Measurements from ENCODE around the gene ICAM1. TPM values are rescaled to one million over a fixed set of nuclear protein-coding genes. Genes with fewer than 3 reads are reported as not detected.

ICAM1 gene
- polyA plus RNA-seq, 3 donors: 5.3 to 6.7 (median 6.7) TPM

GRCh38 chr19:10288662-10289166 lies 17.8 kb downstream of the ICAM1 start:
- DNase-seq (ENCODE audit: extremely low read depth in 1 of 11, low read depth in 9 of 11, low spot score in 4 of 11): no peak

- no peak for DNase-seq (ENCODE audit: extremely low read depth in 1 of 11, low read depth in 9 of 11, low spot score in 4 of 11)
Measured at GRCh38 chr19:10289167-10289835, 18.4 kb downstream of the ICAM1 start.

GRCh38 chr19:10289836-10290356 lies 19.0 kb downstream of the ICAM1 start, which contains the start of gene ICAM5:
TSS of gene ICAM5 (plus strand) at chr19:10289952. CDS start at chr19:10290044, 92 bp downstream.
- DNase-seq (ENCODE audit: extremely low read depth in 1 of 11, low read depth in 9 of 11, low spot score in 4 of 11): no peak

GRCh38 chr19:10290357-10290875 lies 19.5 kb downstream of the ICAM1 start:
- DNase-seq (ENCODE audit: extremely low read depth in 1 of 11, low read depth in 9 of 11, low spot score in 4 of 11): no peak

GRCh38 chr19:10290876-10291553 lies 20.1 kb downstream of the ICAM1 start:
- no peak for DNase-seq (ENCODE audit: extremely low read depth in 1 of 11, low read depth in 9 of 11, low spot score in 4 of 11)

GRCh38 chr19:10291554-10292205 lies 20.8 kb downstream of the ICAM1 start:
- DNase-seq (ENCODE audit: extremely low read depth in 1 of 11, low read depth in 9 of 11, low spot score in 4 of 11): no peak

GRCh38 chr19:10292206-10292788 lies 21.4 kb downstream of the ICAM1 start:
- DNase-seq (ENCODE audit: extremely low read depth in 1 of 11, low read depth in 9 of 11, low spot score in 4 of 11): peak in 1 of 11 donors; percentile 56

- DNase-seq (ENCODE audit: extremely low read depth in 1 of 11, low read depth in 9 of 11, low spot score in 4 of 11): no peak
Measured at GRCh38 chr19:10292789-10293636, 22.1 kb downstream of the ICAM1 start.

GRCh38 chr19:10293637-10294367 lies 22.9 kb downstream of the ICAM1 start:
- no peak for DNase-seq (ENCODE audit: extremely low read depth in 1 of 11, low read depth in 9 of 11, low spot score in 4 of 11)

- DNase-seq (ENCODE audit: extremely low read depth in 1 of 11, low read depth in 9 of 11, low spot score in 4 of 11): no peak
Measured at GRCh38 chr19:10294368-10294697, 23.4 kb downstream of the ICAM1 start.

- no peak for DNase-seq (ENCODE audit: extremely low read depth in 1 of 11, low read depth in 9 of 11, low spot score in 4 of 11)
Measured at GRCh38 chr19:10295305-10295846, 24.5 kb downstream of the ICAM1 start.

- DNase-seq (ENCODE audit: extremely low read depth in 1 of 11, low read depth in 9 of 11, low spot score in 4 of 11): no peak
Measured at GRCh38 chr19:10295847-10296591, 25.1 kb downstream of the ICAM1 start.

- DNase-seq (ENCODE audit: extremely low read depth in 1 of 11, low read depth in 9 of 11, low spot score in 4 of 11): no peak
Measured at GRCh38 chr19:10299545-10300458, 28.9 kb downstream of the ICAM1 start.

GRCh38 chr19:10305139-10305806 lies 34.4 kb downstream of the ICAM1 start:
- no peak for DNase-seq (ENCODE audit: extremely low read depth in 1 of 11, low read depth in 9 of 11, low spot score in 4 of 11)

- no peak for DNase-seq (ENCODE audit: extremely low read depth in 1 of 11, low read depth in 9 of 11, low spot score in 4 of 11)
Measured at GRCh38 chr19:10306327-10306726, 35.4 kb downstream of the ICAM1 start.
